IPS-18c (cell line): ENCODE results near the gene SOCS3.

Experiments
- H3K4me3 ChIP-seq: 2 replicates; pipeline ENCODE4 v1.7.0; 2013; ENCODE audit warnings: low read depth, mild to moderate bottlenecking, low read length, moderate library complexity; ENCODE audit not compliant: insufficient read depth
- H3K9me3 ChIP-seq: one replicate; pipeline ENCODE4 v1.6.1; 2013; ENCODE audit warnings: mild to moderate bottlenecking, low read length, moderate library complexity; ENCODE audit not compliant: control insufficient read depth, insufficient read depth

SOCS3 gene

DNA sequence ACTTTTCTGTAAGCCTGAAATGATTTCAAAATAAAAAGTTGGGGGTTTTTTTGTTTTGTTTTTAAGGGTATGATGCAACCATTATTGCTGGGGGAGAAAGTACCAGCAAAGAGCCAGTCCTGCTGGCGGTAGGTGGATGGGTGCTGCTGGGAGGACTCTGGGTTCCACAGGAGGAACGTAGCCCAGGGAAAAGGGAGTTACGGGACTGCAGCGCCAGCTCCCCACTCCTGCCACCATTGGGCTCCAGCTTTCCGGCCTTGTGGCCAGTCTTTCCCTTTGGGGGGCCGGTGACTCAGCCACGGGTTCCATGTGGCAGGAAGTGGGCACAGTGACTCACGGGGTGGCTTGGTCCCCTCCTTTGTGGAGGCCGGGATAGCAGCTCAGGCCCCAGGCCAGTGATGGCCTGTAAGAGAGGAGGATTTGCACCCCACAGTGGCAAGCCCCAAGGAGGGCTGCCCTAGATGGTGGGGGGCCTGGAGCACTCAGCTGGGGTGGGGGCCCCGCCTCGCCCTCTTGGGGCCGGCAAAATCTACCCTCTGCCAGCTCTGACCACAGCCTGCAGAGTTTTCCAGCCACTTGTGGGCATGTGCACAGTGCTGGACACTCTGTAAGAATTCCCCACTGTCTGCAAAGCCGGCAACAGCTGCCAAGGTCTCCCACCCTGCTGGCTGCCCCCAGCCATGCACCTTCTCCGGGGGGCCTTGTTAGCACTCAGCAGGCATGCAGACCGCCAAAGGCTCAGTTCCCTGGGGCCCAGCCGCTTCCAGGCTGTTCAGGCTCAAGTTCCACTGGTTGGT is 30.4 kb downstream of the SOCS3 start:
- H3K9me3 ChIP-seq: no peaks in the 10 kb centered on the region
- no peak overlapping the region; the same call in 1 of the 2 replicates for H3K4me3 ChIP-seq

DNA sequence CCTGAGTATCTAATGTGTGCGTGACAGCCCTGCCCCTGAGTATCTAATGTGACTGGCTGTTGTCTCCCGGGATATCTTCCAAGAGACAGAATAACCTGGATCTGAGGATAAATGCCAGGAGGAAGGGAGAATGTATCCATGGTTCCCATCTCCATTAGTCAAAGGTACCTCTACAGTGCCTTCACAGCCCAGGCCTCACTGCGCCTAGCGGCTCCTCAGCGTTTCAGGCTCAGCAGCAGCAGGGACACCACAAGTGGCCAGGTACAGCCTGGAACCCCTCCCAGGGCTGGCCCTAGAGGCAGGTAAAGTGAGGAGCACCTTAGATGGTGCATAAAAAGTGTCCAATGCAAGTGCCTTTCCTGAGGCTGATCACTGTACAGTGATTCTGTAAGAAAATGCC is 32.0 kb downstream of the SOCS3 start:
- no peak overlapping the region for H3K4me3 ChIP-seq
- H3K9me3 ChIP-seq: no peaks in the 10 kb centered on the region

DNA sequence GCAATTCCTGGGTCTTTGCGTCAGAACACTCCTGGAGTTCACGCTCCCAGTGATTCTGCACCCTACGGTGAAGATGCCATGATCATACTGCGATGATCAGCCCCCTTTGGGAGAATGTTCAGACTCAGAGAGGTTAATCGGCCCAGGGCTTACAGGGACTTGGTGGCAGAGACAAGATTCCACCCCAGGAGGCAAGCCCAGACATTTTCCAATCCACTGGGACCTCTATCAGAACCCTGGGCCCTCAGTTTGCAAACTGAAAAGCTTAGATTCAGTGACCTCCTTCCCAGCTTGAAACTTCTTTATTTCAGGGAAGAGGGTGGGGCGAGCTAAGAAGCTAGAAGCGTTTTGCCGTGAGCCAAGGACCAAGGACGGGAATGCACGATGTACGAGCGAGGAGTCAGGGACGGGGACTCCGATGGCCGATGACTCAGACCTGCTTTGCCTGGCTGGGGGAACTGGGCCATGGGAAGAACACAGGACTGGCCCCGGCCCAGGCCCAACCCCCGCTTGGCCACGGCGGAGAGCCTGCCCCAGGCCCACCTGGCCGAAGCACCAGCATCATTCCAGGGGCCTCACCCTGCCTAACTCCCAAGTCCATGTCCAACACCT is 34.7 kb downstream of the SOCS3 start:
- no peak overlapping the region for H3K4me3 ChIP-seq
- no peaks in the 10 kb centered on the region for H3K9me3 ChIP-seq

DNA sequence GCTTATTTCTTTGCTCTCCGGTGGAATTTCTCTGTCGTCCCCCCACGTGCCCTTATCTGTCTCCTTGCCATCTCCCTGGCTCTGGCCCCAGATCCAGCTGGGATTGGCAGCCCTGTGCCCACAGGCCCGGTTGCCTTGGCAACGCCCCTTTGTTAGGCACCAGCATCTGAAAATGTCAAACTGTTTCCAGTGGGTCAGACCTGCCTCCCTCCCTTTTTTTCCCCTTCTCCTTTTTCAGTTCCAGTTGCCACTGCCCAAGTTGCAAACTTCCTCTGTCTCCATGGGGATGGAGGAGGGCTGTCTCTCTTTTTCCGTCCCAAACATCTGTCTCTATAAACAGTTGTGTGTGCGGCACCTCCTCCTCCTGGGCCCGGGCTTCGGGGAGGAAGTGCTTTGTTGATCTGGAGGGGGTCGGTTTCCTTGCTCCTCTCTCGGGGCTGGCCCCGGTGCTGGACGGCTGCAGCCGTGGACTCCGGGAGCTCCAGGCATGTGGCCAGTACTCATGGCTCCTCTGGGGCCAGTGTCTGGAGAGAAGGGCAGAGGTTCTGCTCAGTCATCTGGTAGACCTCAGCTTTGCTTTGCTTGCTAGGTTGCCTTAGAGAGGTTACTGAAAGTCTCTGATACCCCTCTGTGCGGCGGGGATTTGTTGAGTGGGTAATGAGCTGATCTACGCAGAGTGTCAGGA is 35.3 kb downstream of the SOCS3 start:
- no peak overlapping the region for H3K4me3 ChIP-seq

DNA sequence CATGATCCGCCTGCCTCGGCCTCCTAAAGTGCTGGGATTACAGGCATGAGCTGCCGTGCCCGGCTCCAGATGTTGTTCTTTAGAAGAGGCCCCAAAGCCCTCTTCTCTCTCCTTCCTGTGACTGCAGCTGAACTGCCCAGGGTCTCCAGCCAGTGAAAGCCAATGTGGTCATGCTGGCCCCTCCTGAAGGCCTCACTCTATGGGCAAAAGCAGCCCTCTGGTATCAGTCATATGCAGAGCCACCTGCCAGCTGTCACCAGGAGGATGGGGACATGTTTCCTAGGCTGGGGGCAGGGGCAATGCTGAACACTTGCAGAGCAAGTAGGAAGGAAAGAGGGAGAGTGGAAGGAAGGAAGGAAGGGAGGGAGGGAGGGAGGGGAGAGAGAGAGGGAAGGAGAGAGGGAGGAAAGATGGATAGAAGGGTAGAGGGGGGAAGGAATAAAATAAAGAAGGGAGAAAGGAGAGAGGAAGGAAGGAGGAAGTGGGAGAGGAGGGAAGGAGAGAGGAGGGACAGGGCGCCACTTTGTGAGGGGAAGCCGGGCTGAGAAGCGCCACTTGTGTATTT is 36.0 kb downstream of the SOCS3 start:
- Histone ChIP-seq H3K9me3 (no peaks in the 10 kb centered on the region), H3K4me3 (no peak overlapping the region)

More for the DNA sequence above, 35.3 kb downstream of the SOCS3 start:
- H3K9me3 ChIP-seq: no peaks in the 10 kb centered on the region

DNA sequence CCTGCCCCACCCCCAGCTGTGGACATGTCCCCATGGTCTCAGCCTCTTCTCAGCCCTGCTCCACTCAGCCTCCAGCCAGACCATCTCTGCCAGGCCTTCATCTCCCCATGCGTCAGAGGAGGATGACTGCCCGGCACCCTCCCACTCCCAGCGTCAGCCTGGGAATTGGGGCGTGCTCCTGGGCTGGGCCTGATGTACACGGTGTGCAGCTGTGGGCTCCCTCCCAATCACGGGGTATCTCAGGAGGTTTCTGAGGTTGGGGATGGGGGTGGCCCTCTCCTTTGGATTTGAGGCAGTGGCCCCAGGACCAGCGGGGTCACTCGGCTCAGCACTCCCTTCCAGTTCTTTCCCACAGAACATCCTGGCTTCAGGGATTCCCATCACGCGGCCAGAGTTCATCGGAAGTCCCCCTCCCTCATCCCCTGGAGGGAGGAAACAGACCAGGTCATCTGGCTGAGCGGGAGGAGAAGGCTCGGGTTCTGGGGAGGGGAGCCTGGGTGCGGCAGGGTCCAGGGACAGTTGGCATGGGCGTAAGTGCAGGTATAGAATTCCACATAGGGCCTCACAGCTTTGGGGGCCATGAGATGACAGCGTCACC is 36.9 kb downstream of the SOCS3 start:
- Histone ChIP-seq H3K9me3 (no peaks in the 10 kb centered on the region), H3K4me3 (no peak overlapping the region)

DNA sequence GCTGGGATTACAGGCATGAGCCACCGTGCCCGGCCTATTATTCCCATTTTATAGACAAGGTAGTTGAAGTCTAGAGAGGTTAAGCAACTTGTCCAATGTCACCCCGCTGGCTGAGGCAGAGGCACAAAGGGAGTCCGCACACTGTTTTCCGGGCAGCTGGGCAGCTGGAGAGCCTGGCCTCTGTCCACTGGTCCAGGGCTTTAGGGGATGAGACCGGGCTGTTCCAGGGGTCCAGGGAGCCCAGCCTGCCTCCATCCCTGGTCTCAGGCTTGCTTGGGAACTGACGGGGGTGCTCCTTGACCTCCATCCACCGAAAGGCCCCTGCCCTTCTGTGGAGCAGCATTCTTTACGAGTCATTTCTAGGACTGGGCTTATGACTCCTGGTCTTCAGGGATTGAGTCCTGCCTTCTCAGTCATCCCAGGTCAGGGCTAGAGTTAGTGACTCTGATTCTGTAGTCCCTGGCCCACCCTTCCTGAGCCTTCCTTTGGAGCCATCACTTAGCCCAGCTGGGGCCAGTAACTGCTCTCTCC is 37.5 kb downstream of the SOCS3 start:
- no peaks in the 10 kb centered on the region for H3K9me3 ChIP-seq
- H3K4me3 ChIP-seq: no peak overlapping the region

DNA sequence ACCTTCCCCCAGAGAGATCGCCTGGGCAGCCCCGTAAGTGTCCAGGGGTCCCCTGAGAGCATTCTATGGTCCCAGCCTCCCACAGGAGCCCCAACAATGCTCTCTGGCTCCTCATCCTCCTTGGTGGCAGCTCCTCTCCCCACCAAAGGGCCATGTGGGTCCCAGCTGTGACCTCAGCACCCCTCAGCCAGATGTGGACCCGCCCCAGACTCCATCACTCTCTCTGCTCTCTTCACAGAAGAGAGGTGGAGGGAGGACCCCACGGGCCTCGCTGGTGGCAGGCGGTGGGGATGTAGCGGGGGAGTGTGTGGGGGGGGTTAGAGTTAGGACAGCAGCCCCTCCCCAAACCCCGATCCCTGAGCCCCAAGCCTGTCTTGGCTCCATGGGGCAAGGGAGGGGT is 41.0 kb downstream of the SOCS3 start:
- Histone ChIP-seq H3K9me3 (no peaks in the 10 kb centered on the region), H3K4me3 (0 out of 2 replicates have a peak overlapping the region, but pooled peaks have one; percentile 9)

DNA sequence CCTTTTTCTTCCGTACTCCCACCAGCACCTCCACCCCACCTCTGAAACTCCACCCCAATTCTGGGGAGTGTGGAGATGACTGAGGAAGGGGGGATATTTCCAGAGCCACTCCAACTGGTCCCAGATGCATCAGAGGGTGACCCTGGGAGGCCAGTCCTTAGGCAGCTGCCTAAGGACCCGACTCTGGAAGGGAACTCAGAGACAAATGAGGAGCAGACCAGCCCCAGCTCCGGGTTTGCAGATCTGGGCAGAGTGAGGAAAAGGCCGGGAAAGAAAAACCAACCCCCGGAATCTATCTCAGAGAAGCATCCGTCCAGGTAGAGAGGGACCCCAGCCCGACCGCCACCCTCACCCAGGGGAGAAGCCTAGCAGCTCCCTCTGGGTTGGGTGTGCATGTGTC is 41.5 kb downstream of the SOCS3 start:
- no peaks in the 10 kb centered on the region for H3K9me3 ChIP-seq
- peak overlapping the region; percentile 9; the same call in 1 of the 2 replicates for H3K4me3 ChIP-seq

DNA sequence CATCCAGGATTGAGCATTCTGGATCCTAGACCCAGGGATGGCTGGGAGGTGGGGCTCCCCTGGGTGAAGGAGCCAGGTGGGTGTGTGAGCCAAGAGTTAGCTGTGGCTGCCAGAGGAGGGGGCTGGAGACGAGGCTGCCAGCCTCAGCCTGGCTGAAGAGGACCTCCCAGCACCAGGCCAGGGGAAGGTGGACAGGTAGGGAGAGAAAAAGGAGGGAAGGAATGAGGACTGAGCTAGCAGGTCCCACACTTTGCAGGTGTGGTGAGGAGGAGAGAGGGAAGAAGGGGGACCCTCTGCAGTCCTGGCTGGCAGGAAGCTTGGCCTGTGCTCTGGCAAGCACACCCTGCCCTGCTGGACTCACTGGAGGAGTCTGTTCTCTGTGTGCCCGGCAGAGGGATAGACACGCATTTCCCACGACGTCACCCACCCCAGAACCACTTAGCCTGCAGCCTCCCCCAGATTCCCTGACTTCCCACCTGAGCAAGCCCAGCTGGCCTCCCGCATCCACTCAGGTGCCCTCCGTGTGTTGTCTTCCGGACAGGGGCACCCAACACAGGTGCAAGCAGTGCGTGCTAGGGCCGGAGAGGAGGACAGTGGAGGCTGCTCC is 42.0 kb downstream of the SOCS3 start:
- H3K4me3 ChIP-seq: no peak overlapping the region

DNA sequence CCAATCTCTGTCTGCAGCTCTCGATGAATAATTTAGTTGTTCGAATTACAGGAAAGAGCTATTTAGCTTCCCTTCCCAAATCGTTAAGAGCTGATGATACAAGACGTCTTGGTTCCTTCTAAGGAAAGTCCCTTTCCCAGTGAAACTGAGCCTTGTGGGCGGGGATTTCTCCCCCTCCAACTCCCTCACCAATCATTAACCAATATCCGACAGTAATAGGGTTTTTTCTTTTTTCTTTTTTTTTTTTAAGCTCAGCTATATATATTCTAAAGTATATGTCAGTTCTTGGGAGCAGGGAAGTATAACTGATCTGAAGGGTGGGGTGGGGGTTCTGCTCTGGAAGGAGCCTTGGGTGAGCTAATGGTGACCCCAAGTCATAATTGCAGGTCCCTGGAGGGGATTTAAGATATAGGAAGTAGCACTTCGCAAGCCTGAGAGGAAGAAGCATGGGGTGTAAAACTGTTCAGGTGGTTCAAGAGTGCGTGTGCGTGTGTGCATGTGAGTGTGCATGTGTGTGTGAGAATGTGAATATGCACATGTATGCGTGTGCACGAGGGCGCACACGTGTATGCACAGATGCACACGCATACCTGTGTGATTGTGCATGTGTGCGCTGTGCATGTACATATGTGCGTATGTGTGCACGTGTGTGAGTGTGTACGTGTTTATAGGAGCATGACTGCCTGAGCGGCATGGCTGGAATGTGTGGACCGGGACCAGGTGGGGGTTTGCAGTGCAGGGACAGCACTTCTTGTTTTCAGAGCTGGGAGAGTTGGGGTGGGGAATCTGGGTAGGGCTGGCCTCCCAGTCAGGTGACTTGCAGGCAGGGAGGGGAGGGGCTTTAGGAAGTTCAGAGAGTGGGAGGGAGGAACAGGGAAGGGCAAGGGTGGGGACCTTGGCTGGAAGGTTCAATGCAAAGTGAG is 42.7 kb downstream of the SOCS3 start:
- no peaks in the 10 kb centered on the region for H3K9me3 ChIP-seq
- H3K4me3 ChIP-seq: peak overlapping the region; percentile 22; the same call in 1 of the 2 replicates

More for the DNA sequence above, 42.0 kb downstream of the SOCS3 start:
- H3K9me3 ChIP-seq: no peaks in the 10 kb centered on the region

DNA sequence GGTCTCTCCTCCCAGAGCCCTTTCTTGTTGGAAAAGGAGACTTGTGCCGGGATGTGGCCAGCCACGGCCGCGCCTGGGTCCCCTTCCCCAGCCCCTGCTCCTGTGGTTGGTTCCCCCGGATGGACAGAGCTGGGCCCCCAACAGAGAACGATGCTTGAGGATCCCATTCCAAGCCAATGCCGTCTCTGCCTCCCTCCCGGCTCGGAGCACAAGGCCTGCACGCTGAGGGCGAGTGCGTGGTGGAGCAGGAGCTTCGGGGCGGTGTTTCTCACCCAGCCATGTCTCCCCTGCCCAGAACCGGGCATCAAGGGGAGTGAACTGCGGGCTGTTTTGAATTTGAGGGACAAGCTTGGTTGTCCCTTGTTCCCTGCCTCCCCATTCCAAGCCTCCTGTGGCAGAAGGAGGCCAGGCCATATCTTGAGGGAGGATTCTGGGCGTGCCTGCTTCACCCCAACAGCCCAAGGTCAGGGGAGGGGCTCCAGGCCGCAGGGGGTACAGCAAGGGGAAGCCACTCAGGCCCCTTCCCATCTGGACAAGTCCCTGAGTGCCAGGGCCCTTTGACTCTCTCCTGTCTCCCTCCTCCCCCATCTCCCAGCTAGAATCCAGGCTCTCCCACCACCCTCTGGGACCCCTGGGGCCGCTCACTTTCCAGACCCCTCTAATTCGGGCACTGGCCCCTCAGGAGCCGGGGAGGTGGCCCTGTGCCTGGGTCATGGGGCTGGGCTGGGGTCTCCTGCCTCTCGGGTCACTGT is 43.6 kb downstream of the SOCS3 start:
- Histone ChIP-seq H3K4me3 (peak overlapping the region; percentile 34; the same call in 1 of the 2 replicates), H3K9me3 (no peaks in the 10 kb centered on the region)

DNA sequence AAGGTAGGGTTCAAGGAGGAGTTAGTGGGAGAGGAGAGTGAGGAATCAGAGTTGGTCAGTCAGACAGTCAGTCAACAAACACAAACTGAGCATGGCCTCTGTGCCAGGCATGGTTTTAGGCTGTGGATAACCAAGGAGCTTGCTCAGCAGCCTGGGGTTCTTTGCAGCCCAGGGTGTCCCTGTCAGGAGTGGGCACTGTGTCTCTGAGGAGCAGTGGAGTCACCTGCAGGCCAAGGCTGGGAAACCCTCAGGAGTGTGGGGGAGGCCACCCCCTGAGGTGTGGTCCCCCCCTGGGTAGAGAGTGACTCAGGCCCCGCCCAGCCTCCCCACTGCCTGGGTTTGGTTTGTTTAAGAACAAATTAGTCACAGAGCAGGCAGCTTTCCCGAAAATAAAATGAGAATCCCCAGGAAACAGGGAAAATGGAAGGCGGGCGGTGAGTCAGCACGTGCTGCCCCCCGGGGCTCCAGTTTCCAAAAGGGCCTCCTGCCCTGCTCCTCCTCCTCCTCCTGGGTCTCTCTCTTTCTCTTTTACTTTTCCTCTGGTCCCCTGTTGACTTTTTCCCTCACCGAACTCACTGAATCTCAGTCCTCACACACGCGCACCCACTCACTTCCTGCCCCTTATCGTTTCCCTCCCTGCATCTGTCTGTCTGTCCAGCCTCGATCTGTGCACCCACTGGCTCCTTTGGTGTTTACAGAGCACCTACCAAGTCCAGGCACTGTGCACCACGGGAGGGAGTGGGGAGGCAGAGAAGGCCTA is 44.3 kb downstream of the SOCS3 start:
- Histone ChIP-seq H3K9me3 (no peaks in the 10 kb centered on the region), H3K4me3 (peak overlapping the region; percentile 34)

DNA sequence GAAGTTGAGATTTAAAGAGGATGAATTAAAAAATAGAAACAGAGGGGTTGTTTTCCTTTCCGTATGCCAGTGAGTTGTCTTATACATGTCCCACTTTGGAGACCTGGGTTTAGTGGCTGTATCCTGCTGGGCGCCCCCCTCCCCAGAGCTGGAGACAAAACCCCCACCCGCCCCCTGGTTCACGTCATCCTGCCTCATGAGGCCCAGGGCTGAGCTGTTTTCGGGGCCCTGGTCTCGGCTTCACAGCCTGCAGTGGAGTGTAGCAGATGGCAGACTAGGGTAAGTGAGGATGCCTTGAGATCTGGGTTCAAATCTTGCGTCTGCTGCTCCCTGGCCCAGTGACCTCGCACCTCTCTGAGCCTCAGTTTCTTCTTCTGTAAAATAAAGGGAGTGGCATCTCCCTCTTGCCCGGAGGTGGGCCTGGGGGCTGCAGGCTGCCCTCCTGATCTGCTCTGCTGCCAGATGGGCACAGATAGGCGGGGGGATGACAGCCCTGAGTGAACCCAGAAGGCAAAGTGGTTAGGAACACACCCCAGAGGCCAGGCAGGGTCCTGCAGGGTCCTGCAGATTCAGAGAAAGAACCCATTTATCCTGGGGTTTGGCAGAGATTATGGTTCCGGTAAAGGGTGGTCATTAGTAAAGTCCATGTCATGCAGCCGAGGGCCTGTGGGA is 45.1 kb downstream of the SOCS3 start:
- Histone ChIP-seq H3K9me3 (no peaks in the 10 kb centered on the region), H3K4me3 (no peak overlapping the region)
